Myocyte (in vitro differentiated cells): ENCODE data around the gene PIK3CB. TPM values are rescaled to one million over a fixed set of nuclear protein-coding genes. Genes with fewer than 3 reads are reported as not detected.
A peak's percentile ranks its signal among the peaks of the same experiment; 100 is the strongest.
"Not testable (repeated sequence)": the region's sequence is repeated elsewhere in the genome, so short reads cannot be mapped to it uniquely, and the experiment has no call there.

Experiments used
- DNase-seq: peaks from one replicate; pipeline ENCODE4 v3.0.0-alpha.2; 2012; ENCODE audit warnings: low read depth
- total RNA-seq: library from RNA; depleted of rRNA; stranded (reverse); fragments of >200 nt; gene quantifications from 2 replicates; pipeline ENCODE4 v1.2.3, GENCODE V29; 2014

Gene PIK3CB
- total RNA-seq, 1 donor from 2014 or later: 5.6 TPM

DNA sequence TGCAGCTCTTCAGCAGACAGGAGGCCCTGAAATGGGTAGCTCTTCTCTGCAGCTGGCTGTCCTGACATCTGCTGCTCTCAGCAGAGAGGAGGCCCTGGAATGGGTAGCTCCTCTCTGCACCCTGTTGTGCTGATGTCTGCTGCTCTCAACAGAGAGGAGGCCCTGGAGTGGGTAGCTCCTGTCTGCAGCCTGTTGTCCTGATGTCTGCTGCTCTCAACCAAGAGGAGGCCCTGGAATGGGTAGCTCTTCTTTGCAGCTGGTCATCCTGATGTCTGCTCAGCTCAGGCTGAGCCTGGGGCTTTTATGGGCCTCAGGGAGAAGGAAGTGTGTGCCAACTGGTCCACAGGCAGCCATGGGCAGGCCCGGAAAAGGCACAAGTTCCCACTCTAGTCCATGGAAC is 66.6 kb downstream of the PIK3CB start:
- DNase-seq: no peak

GRCh38 chr3:138767498-138768104 is 67.1 kb downstream of the PIK3CB start:
- DNase-seq: no peak

DNA sequence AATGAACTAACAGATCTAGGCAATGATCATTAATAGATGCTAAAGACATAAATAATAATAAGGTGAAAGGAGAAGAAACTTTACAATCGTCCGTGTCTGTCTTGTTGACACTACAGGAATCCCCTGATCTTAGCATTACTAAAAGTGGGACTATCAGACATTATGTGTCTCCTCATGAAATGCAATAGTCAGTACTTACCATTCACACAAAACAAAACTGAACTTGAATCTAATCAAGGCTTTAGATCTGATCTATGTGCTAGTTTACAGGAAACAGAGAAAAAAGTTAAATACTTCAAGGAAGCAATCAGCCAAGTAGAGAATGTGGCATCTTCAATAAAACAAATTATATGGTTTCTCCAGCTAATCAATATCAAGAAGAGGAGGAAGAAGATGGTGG is 73.7 kb downstream of the PIK3CB start:
- no peak for DNase-seq

GRCh38 chr3:138748190-138748589 is 86.5 kb downstream of the PIK3CB start:
- no peak for DNase-seq

- peak; percentile 22 for DNase-seq
These were observed 87.5 kb downstream of the PIK3CB start for GRCh38 chr3:138747225-138747624.

- no peak for DNase-seq
These were observed 94.7 kb downstream of the PIK3CB start for GRCh38 chr3:138740072-138740471.

DNA sequence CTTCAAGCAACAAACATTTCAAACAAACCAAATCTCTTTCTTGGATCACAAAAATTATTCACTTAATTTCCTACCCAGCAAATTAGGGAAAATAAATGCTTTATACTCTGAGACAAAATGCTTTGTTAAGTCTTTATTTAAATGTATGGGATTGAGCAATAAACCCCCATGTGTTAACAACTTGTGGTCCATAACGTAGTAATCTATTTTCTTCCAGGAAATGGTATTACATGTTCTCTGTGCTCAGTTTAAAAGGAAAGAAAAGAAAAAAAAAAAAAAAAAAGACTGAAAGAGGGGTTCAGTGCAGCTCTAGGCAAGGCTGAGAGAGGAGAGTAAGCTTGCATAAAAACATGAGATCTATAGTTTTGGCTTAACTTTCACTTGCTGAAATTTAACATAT is 102.3 kb downstream of the PIK3CB start:
- DNase-seq: no peak

DNA sequence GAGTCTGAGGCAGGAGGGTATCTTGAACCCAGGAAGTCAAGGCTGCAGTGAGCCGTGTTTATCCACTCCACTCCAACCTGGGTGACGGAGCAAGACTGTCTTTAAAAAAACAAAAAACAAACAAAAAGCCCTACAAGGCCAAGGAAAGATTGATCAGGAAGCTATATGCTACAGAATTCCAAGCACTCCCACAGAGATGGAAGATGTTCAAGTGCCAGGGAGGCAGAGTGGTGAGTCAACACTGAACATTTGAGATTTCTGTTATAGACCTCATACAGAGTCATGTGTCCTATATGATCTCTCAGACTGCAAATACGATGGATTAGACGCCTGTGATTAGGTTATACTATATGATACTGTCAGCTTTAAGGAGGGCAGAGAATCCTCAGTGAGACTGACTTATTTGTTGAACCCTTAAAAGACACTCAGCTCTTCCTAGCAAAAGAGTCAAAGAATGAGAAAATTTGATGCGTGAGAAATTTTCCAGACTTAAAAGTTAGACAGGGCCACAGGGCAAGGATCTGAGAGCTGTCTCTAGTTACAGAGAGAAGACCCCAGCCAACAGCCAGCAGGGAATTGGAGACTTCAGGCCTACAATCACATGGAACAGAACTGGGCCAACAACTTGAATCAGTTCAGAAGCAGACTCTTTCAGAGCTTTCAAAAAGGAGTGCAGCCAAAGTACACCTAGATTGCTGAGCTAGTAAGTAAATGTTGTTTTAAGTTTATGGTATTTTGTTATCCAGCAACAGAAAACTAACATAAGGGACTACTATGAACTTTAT is 107.6 kb downstream of the PIK3CB start:
- no peak for DNase-seq

DNA sequence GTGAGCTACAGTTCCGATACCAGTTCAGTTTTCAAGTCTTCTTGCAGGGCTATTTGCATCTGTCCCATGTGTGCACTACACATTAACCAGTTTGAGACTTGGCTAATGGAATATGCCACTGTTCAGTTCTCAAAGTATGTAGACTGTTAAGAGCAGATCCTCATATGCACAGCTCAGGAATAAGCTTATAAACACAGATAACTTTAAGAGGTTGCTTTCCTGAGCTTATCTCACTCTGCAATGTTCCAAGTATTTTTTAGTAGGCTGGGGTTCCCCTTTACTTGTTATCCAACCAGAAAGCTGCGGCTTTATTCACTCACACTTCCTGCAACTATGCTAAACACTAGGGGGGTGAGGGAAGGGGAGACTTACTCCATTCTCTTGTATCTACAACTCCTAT is 108.7 kb downstream of the PIK3CB start:
- not testable (repeated sequence) for DNase-seq

- DNase-seq: no peak
These were observed 109.6 kb downstream of the PIK3CB start for GRCh38 chr3:138725116-138725515.

- no peak for DNase-seq
These were observed 110.3 kb downstream of the PIK3CB start for GRCh38 chr3:138724443-138724842.

- no peak for DNase-seq
These were observed 115.9 kb downstream of the PIK3CB start for GRCh38 chr3:138718849-138719248.

GRCh38 chr3:138717348-138717747 is 117.4 kb downstream of the PIK3CB start:
- no peak for DNase-seq

DNA sequence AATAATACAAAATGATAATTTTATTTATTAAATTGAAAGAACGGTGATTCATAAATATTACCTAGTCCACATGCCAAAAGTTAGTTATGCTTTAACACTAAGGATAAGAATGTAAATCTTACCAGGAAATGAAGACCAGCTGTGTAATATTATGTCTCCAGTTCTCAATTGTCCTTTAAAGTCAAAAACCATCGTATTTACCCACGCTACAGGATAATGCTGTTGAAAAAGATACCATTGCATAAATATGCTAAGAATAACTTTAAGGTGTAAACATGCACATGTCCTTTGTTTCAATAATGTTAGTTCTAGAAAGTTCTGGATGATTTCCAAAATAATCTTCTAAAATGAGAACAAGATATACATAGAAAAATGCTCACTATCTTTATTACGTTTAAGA is 122.6 kb downstream of the PIK3CB start:
- DNase-seq: no peak

DNA sequence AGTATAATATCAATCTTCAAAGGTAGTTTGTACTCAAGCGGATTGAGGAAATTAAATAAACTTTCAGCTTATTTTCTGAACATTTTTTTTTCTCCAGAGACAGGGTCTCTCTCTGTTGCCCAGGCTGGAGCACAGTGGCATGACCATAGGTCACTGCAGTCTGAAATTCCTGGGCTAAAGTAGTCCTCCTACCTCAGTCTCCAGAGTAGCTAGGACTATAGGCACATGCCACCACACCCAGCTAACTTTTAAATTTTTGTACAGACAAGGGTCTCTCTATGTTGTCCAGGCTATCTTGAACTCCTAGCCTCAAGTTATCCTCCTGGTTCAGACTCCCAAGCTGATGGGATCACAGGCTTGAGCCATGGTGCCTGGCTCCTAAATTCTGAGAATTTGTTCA is 129.1 kb downstream of the PIK3CB start:
- no peak for DNase-seq

- DNase-seq: no peak
These were observed 137.9 kb downstream of the PIK3CB start for GRCh38 chr3:138696666-138697370.

- DNase-seq: peak; percentile 59
These were observed 140.3 kb downstream of the PIK3CB start for GRCh38 chr3:138694287-138695007.

DNA sequence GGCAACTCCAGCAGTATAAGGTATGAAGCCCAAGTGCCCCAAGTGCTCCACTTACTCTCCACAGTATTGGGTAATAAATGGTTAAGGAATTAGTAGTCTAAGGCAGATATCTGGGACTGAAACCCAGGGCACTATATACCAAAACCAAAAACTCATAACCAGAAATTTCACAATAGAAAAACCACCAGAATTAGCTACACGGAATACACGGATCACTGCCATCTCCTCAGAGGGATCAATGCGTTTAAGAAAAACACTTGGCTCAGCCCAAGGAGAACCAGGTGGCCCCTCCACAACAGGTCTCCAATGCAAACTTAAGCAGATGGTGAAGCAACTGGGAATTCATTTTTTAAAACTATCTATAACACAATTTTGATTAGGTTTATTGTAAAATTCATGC is 142.6 kb downstream of the PIK3CB start:
- DNase-seq: no peak

DNA sequence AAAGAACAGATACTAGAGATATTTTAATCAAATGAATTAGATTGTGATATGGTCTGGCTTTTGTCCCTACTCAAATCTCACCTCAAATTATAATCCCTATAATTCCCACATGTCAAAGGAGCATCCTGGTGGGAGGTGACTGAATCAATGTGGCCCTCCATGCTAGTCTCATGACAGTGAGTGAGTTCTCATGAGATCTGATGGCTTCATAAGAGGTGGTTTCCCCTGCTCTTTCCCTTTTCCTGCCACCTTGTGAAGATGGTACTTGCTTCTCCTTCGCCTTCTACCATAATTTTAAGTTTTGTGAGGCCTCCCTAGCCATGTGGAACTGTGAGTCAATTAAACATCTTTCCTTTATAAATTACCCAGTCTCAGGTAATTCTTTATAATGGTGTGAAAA is 143.4 kb downstream of the PIK3CB start:
- no peak for DNase-seq

- DNase-seq: no peak
These were observed 144.7 kb downstream of the PIK3CB start for GRCh38 chr3:138690036-138690435.

GRCh38 chr3:138688871-138689299 is 145.8 kb downstream of the PIK3CB start:
- no peak for DNase-seq

- no peak for DNase-seq
These were observed 147.5 kb downstream of the PIK3CB start for GRCh38 chr3:138687236-138687635.
